ENCODE results near the gene GOT1.

GOT1 gene

DNA sequence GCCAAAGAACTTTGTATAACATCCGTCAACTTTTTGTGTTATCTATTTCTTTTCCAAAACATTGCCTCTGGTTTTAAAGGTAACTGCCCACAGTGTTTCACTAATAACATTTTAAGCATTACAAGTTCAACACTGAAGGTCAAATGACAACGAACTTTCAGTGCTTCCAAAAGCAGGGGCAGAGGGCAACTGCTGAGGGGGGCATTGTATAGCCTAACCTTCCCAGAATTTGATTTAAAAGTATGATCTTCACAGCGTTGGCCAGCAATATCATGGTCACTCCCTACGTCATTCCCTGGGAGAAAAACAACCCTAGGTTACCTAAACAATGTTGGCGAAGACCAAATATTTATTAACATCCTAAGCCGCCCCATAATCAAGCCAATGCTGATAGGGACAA, 2.5 kb upstream of the GOT1 start:
- DNase-seq, result no peak

DNA sequence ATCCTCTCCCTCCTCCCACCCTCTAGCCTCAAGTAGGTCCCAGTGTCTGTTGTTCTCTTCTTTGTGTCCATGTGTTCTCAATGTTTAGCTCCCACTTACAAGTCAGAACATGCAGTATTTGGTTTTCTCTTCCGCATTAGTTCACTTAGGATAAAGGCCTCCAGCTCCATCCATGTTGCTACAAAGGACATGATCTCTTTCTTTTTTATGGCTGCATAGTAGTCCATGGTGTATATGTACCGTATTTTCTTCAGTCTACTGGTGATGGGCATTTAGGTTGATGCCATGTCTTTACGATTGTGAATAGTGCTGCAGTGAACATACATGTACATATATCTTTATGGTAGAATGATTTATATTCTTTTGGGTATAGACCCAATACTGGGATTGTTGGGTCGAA, 1.6 kb upstream of the GOT1 start:
- DNase-seq, result no peak

DNA sequence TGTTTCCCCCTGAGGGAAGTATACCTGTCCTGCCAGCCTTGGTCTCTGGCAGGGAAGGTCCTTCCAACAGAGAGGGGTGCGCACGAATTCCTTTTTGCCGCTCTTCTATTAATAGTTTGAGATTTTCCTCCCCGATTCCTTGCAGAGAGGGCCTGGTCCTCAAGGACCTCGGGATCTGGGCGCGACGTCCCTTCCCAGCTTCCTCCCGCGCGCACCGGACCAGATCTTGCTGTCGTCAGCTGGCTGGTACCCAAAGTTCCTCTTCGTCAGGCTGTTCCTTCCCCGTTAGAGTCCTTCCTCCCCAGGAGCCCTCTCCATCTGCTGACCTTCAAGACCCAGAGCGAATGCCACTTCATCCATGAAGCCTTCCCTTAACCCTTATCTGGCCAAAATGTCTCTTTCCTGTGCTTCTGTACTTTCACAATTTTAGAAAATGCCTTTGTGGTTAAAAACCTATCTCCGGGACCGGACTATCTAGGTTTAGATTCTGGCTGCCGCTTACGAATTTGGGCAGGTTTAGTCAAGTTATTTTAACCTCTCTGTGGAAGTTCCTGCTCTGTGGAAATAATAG, 851 bp upstream of the GOT1 start:
- DNase-seq, result no peak

DNA sequence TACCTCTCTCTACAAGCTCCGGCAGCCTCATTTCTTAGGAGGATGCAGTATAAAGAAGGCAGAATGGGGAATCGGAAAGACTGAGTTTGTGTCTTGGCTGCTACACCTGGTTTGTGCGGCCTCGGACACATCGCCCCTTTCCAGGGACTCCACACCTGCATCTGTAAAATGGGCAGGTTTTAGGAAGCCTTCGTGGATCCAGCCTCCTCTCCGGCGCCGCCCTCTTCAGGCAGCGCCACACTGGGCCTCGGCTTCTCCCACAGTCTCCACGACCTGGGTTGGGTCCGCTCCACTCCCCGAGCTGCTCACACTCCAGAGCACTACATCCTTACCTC, 341 bp downstream of the GOT1 start:
- no peak for DNase-seq

DNA sequence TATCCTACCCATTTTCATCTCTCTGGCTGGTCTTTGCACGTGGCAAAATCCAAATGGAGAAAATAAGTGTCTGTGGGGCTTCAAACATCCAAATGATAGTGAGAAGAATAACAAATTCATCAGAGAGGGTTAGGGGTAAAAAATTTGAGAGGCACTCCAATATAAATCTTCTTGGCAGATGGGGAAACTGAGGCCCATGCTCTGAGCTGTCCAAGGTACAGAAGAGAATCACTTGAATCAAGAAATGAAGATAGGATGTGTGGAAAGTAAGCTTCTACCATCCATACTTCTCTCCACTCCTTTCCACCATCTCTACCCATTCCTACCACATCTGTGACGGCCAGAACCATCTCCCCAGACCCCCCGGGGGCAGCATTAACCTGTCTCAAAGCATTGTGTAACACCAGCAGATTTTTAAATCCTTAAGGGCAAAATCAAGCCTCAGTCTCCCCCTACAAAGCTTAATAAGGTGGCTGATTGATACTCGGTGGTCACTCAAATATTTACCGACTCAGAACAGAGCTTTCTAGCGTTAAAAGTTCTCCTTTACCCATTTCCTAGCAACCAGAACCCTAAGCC, 818 bp downstream of the GOT1 start:
- DNase-seq, result no peak

DNA sequence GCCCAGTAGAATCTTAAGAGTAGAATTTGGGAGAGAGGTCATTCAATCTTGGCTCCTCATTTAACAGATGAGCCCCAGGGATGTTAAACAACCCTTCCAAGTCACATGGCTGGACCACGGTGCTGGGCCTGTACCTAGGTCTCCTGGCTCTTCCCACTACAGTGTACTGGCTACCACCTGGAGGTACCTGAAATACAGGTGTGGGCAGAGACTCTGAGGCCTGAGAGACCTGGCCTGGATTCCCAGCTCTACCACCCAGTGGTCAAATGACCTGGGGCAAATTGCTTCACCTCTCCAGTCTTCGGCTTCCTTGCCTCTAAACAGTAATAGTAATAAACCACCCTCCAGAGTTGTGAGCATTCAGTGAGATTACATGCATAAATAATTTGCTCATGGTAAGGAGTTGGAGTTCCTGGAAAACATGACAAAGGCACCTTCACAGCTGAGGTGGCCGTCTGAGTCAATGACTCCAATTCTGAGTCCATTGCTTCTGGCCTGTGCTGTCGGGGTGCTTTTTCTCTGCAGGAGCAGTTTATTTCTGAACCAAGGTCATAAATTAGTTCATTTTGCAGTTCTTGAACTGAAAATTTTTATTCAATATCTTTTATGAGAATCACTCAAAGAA, 2.7 kb downstream of the GOT1 start:
- no peak for DNase-seq

DNA sequence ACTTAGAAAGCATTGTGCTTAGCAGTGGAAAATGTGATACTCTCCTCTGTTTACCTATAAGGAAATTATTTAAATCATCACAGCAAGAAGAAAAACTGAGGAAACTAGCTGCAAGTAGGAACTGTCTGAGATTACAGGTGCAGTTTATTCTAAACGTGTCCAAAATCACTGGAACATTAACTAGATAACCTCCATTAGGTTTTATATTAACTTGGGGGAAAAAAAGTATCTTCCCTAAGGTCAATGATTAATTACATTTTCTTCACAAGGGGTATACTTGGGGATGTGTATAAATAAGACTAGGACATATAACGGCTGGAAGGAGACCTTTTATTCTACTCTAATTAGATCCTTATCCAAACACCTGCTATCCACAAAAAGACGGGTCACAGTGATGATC, 3.7 kb downstream of the GOT1 start:
- DNase-seq, result no peak

DNA sequence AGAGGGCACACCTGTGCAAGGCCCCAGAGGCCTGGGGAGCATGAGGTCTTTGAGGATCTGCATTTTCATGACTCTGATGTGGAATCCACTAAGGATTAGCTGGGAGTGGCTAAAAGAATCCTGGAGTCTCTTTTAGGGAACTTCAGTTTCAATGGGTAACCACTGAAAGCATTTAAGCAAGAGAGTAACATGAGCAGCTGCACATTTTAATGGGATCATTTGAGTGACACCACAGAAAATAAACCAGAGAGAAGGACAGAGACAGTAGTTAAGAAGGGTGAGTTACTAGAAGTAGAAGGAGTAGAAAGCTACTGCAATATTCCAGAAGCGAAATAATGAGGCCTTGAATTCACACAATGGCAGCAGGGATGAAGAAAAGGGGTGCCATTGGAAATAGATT, 5.2 kb downstream of the GOT1 start:
- DNase-seq, result no peak

DNA sequence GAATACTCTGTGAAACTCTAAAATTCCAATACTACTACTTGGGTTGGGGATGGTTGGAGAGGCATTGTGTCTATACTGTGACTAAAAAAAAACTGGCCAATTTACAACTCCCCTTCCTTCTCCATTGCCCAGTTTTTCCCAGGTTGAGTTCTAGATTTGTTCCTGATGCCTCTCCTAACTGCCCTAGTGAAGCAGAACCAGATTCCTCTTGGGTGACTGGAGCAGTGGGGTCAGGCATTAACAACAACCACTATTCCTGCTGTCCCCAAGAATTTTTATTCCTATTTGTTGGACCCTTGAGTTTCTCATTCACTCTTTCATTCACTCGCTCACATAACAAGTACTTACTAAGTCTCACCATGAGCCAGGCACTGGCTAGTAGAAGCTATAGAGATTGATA, 5.8 kb downstream of the GOT1 start:
- DNase-seq, result no peak

DNA sequence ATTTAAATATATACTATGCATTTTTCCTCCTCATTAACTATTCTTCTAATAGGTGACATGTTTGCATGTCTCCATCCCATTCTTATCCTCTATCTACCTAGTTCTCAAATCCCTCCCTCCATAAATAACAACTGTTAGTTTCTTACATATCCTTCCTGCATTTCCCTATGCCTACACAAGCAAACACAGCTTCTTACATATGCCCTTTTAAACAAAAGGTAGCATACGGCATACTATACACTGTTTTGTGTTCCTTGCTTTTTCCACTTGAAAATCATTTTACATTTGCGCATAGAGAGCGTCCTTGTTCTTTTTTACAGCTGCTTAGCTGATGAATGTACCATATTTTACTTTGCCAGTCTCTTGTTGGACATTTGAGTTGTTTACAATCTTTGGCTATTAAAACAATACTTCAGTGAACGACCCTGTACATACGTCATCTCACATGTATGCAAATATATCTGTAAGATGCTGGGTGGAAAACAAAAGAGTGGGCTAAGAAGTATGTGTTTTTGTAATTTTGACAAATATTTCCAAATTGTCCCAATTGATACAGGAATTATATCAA, 7.8 kb downstream of the GOT1 start:
- no peak for DNase-seq

DNA sequence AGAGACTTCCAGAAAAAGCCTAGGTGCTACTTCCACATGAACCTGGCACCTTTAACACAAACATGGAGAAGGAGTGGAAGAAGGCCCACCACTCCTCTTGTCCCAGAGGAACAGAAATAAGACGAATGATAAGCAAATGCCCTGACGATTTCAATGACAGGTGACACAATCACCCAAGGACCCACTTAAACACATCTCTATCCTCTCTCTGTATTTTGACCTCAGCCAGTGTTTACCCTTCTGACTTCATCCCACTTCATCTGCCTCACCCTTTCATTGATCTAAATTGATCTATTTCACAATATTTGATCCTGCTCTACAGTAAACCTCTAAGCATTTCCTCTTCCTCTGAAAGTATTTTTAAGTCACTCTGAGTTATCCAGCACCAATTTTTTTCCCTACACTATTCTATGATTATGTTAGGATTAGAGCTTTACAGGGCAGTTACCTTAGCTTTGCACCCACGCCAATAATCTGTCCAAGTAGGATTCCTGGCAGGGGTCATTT, 9.1 kb downstream of the GOT1 start:
- DNase-seq, result no peak

DNA sequence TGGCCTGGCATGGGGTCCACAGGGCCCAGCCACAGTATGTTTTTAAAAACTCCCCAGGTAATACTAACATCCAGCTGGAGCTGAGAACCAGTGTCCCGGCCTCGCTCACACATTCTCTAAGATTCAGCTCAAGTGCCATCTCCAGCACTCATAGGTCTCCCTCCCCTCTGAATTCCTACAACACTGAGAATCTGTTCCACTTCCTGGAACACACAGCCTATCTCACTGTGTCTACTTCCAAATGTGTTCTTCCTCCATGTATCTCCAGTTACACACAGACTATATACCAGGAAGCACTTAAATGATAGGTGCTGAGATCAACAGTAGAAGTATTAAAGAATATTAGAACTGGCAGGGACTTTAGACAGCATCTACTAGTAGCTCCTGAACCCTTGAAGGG, 10.7 kb downstream of the GOT1 start:
- no peak for DNase-seq

DNA sequence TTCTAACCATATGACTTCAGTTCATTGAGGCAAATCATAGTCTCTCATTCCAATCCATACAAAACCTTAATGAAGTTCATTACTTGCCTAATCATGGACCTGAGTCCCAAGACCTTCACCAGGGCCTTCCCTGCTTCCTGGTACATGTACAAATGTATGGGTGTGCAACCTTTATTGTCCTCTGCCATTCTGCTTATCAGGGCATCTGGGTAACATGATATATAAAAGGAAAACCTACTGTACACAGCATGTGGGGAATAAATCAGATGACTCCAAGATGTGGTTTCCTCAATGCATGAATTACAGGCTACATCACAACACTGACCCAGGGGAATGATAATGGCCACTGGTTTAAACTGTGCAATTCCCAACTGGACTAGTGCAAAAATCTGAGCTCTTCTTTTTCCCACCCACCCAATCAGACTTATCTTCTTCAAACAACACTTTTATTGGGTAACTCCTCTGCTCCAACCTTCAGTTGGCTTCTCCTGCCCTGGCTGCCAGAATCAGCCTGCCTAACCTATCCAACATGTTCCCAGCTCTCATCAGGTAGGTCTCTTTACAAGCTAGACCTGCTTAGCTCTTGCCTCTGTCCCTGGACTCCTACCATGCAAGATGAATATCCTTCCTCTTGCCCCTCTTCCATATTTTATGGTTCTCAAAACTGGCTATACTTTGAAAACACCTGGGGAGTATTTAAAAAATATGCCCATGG, 11.4 kb downstream of the GOT1 start:
- no peak for DNase-seq

DNA sequence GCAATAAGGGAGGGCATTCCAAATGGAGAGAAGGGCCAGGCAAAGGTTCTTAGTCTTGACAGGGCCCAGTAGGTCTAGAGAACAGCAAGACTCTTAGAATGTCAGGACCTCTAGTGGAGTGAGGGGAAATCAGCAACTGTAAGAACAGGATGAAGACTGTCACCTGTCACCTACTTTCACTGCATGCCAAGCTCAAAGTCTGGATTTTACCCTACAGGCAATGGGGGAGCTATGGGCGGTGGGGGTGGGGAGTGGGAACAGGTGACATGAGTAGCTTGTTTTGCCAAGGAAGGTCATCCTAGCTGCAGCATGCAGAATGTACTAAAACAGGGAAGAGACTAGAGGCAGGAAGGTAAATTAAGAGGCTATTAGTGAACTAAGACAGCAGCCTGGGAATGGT, 18.3 kb downstream of the GOT1 start:
- DNase-seq, result no peak

DNA sequence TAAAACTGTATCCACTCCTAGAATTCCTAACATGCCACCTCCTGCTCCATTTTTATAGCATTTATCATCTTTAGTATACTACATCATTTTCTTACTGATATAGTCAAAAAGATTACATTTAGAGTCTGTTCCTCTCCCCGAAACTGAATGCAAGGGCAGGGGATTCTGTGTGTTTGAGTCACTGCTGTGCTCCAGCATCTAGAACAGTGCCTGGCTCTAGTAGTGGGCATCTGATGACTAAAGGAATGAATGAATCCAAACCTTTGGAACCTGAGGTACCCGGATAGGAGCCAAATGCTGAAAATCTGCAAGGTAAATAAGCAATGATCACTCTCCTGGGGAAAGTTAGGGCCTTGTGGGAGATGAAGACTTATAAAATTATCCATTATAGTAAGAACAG, 18.9 kb downstream of the GOT1 start:
- DNase-seq, result no peak

DNA sequence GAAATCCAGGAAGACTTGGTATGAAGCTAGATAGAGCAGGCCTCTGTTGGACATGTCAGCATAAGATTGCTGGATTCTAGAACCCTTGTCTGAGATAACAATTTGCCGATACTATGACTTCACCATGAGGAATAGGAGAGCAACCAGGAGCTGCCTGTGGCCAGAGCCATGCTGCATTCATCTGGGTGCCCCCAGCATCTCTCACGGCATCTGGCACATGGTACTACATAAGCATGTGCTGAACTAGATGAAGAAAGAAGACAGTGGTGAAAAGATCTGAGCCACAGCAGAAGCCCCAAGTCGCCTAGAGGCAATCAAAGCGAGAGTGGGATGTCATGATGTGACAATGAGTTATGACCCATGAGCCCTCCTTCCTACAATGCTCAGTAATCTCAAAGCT, 19.5 kb downstream of the GOT1 start:
- DNase-seq, result no peak

DNA sequence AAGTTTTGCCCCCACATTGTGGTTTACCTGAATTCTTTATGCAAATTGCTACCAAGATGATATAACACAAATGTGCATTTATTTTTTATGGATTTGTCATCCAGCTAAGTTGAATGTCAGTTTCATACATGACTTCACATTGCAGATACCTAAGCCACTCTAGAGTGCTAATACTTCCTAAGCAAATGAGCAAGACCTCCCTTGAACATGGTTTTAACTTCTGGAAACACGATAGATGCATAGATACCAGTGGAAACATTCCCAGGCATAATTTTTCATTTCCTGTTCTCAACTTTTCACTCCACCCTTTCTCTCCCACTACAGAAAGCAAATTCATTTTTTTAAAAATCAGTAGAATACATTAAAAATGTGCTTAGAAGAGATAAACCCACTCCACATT, 20.3 kb downstream of the GOT1 start:
- no peak for DNase-seq

DNA sequence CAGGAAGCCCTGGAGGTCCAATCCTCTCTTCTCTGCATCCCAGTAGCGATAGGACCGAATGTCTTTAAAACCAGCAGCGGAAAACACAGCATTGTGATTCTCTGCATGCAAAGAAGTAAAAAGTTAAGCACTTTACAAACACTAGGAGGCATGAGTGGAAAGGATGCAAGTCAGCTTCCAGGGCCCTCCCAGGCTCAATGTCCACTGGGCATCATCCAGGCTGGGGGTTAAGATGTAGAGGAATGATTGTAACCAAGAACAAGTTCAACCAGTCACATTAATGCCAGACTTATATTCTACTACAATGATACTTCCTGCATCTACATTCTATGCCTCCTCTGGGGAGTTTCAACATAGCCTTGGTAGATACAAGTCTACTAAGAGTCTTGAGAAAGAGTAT, 24.3 kb downstream of the GOT1 start:
- DNase-seq, result no peak

DNA sequence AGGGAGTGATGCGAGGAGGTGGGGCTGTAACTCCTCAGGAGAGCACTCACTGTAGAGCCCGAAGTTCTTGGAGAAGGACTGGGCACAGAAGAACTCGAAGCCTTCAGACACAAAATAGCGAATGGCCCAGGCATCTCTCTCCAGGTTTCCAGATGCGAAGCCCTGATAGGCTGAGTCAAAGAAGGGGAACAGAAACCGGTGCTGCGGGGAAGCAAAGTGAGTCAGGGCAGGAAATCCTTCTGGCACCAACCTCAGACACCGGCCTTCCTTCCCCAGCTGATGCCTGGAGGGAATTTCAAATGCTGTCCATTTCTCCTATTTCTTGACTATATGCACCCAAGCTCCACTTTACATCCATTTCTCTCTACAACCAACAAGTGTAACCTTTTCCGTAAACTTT, 26.8 kb downstream of the GOT1 start:
- no peak for DNase-seq

DNA sequence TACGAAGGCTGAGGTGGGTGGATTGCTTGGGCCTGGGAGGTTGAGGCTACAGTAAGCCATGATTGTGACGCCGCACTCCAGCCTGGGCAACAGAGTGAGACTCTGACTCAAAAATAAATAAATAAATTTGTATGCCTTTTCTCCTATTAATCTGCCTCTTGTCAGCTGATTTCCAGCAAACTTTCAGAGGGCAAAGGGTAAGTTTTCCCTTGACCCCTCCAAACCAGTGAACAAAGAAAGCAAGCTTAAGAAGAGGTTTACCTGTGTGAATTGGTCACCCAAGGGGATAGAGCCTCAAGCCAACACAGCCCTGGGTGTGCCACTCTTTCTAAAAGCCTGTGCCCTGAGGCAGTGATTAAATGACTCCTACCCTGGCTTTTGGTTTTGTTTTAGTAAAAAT, 30.8 kb downstream of the GOT1 start:
- no peak for DNase-seq

DNA sequence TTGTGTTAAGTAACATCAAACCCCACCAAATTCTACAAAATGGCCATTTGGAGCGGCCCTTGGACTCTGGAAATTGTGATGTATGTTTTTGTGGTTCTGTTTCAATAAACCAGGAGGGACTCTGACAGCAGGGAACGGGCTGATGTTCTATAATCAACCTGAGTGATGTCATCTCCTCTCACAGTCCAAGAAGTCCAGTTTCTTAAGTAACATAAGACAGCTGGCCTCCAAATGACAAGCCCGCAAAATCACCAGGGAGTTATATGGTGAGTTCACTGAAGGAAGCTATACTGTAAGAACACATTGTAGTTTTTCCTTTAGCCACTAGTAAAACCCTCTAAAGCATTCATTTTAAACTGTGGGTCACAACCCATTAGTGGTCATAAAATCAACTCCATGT, 34.0 kb downstream of the GOT1 start:
- no peak for DNase-seq

DNA sequence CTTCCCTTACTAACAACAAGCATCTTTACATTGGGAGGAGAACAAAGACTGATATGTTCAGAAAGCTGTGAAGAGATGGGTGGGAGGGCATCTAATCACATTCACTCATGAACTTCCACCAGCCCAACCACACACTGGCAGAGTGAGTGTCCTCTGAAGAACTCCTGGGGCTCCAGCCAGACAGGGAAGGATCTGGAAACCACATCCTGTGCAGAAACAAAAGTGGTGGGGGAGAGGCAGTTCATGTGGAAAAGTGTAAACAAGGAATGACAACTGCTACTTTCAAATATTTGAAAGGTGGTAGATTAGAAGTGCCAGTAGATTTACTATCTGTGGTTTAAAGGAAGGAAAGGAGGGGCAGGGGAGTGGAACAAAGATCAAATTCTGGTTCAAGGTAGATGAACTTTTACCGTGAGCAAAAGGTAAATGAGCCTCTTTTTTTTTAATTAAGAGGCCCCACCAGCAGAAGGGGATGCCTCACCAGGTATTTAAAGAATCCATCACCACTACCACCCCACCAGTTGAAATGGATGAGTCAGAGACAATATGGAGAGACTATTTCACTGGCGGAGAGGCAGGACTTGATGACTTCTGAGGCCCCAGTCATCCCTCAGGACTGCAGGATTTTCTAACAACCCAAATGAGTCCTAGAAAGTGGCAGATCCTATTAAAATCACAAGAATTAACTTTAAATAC, 34.5 kb downstream of the GOT1 start:
- DNase-seq, result no peak

DNA sequence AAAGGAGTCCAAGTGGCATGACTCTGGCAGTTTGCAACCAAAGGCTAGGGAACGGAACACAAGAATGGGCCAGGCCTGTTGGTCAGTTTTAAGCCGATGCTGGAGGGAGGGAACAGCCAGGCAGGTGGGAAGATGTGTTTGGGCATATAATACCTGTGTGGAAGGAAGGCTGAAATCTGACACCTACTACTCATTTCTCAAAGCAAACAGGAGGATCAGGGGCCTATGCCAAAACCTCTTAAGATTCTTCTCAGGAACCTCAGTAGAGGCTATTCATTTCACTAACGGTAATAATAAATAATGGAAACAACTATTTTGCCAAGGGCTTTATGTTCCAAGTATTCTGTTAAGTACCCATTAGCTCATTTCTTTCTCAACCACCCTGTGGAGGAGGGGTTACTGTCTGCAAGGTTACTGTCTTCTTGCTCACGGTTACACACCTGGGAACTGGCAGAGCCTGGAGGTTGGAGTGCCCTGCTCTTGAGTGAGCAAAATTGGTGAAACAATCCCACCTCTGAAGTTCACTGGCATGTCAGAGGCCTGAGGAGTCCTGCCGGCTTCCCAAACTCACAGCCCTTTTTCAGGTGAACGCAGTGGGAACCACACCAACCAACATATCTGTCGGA, 35.5 kb downstream of the GOT1 start:
- peak; percentile 25 for DNase-seq

Measured in NCI-H1436 (cell line).